Stimulated activated CD8-positive, alpha-beta memory T cell treated with anti-CD3 and anti-CD28 coated beads, Interleukin-15, amount 100 ng/mL, for 48 hours (primary cell): Measurements from ENCODE around the gene TMEM132D.
"Not testable (repeated sequence)": the region's sequence is repeated elsewhere in the genome, so short reads cannot be mapped to it uniquely, and the experiment has no call there.

Experiments
- DNase-seq, 2 donors: peaks; one replicate each; pipeline ENCODE4 v3.0.0-alpha.2; 2020; ENCODE audit warnings: low read depth in 2 of 2

Gene TMEM132D

DNA sequence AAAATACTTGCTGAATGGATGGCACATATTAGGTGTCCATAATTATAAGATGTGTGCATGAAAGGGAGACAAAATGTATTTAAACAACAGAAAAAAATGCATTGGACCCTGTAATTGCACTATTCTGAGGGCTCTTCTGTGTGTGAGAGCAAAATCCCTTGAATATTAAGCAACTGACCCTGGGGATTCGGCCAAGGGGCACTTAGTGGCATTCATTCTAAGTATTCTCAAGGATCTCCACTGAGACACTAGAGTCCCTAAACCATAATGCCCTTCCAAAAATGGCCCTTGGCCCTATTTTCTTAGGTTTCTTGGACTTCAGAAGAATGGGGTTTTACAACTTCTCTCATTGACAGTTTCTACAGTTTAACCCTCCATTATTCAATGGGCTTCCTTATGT is 662.0 kb downstream of the TMEM132D start:
- DNase-seq = no peak

DNA sequence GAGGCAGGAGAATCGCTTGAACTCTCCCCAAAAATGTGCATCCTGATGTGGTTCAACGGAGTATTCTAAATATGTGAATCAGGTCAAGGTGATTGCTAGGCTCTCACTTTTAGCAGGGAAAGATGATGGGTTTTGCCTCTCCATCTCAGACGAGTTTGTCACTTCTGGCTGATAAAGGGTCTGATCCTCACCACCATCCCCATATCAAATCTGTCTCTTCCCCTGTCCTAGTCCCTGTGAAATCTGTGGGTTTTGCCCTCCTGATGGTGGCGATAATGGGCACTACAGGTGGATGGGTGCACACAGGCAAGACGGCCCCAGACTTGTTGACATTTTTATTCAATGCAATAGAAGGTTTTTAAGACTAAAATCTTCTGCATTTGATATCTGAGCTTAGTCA is 665.9 kb downstream of the TMEM132D start:
- DNase-seq = no peak

DNA sequence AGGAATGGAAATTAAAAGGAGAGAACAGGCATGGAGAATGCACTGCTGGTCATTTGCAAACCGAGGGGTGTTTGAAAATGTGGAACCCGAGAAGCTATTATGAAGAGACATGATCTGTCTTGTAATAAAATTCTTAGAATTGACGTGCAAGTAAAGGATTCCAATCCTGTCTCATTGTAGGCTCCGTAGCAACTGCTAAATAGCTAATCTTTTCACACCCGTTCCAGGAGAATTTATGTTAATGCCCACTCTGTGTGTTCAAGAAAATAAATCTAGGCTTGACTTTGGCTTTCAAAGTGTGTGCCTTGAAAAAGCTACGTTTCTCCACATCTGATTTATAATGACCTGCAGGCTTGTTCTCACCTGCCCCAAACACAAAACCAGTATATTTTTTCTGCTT is 669.6 kb downstream of the TMEM132D start:
- DNase-seq = no peak

DNA sequence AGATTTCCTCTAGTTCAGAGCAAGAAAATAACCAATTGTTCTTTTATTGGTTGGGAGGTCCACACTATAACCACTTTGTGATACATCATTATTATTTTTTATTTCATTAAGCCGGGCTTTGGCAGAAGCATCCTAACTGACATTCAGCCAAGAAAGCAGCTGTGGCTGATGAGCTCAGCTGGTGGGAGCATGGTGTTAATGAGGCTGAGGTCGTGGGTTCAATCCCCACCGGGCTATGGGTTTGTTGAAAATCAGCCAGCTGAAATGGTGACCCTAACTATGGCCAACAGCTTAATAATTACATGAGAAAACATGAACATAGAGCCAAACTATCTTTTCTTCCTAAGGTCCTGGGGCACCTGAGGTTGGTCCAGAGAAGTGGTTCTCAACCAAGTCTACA is 672.3 kb downstream of the TMEM132D start:
- no peak for DNase-seq

DNA sequence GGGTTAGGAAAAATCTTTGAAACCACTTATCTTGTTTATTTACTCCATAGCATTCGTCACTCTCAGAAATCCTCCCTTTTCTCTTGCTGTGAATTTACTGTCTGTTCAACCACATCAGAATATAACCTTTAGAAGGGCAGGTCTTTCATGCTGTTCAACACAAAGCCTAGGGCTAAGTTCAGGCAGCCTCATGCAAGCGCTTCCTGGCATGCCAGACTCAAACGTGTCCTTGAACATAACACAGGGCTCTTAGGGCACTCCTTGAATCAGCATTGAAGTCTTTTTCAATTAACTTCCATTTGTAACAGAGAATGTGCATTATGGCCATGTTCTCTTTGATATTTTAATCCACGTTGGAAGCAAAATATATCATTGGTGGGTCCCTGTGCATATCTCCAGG is 672.8 kb downstream of the TMEM132D start:
- DNase-seq = no peak

DNA sequence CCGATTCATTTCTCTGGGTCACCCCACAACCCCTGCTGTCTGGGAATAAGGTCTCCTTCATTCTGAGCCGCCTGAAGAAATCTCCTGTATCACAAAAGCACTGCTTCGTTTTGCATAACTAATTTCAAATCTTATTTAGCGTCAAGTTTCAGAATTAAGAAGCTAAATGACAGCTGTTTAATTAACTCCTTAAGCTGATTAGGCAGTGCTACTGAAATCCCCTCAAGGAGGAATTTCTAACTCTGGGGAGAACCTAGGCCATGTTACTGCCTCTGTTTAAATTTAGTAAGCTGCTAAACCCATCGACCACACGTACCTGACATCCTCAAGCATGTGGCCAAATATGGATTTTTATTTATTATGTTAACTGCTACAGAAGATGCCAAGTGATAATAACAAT is 677.0 kb downstream of the TMEM132D start:
- DNase-seq = no peak

DNA sequence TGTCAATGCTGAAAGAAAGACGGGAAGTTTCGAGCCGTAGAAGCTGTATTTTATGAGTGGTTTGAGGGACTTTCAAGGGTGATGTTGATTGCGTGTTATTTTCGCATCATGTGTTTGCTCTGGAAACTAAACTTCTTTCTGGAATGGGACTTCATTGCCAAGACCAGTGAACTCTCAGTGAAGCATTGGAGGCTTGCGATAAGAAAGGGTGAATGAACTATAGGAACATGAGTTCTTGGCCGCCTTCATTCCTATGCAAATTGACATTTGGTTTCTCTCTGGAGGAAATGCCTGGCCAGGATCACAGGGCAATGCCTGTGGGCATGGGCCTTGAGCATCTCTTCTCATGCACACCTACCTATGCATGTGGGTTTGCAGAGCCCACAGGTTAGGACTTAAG is 677.8 kb downstream of the TMEM132D start:
- no peak for DNase-seq

DNA sequence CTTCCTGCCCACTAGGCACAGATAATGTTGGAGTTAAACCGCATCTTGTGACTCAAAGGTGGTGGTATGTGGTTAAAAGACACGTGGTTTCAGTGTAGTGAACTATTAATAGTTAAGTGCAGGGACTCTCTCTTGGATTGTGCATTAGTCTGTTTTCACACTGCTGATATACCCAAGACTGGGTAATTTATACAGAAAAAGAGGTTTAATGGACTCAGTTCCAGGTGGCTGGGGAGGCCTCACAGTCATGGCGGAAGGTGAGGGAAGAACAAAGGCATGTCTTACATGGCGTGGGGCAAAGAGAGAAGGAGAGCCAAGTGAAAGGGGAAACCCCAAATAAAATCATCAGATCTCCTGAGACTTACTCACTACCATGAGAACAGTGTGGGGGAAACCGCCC is 688.3 kb downstream of the TMEM132D start:
- DNase-seq = no peak

DNA sequence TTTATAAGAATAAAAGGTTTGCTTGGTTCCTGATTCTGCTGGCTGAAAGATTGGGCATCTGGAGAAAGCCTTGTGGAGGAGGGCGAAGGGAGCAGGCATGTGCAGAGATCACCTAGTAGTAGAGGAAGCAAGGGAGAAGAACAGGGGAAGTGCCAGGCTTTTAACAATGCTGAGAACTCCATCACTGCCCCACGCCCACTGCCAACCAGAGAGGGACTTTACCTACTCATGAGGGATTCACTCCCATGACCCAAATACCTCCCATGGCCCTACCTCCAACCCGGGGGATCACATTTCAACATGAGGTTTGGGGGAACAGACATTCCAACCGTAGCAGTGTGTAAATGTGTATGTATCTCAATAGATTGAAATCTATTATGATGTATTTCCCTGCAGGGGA is 690.3 kb downstream of the TMEM132D start:
- DNase-seq = no peak

DNA sequence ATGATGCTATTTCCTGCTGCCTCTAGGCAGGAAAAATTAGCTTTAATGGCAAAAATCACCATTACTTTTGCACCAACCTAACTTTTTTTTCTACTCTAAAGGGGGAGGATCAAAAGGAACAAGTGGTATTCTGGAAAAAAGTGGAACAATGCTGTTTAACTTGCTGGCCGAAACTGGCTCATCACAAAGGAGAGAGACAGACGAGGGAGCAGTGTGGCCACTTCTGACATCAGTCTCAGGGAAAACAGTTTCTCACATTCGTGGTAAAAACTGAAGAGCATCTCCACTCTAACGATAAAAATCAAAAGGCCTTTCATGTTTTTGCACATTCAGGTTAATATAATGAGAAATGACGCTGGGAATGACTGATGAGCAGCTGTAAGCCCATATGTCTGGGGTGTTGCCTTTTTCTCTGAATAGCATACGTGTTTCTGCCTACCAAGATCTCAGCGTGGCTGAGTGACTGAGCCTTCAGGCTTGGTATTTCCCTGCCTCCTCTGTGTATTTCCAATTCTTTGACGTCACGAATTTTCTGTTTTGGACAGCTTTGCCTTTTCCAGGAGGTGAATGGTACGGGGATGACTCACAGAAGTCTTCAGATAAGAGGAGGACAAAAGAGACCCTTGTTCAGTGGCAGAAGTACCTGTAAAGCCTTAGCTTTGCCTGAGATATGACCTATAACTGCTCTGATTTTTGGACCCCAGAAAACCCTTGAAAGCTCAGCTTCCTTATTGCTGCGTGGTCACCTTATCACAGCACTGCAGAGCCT is 691.8 kb downstream of the TMEM132D start:
- DNase-seq = no peak

DNA sequence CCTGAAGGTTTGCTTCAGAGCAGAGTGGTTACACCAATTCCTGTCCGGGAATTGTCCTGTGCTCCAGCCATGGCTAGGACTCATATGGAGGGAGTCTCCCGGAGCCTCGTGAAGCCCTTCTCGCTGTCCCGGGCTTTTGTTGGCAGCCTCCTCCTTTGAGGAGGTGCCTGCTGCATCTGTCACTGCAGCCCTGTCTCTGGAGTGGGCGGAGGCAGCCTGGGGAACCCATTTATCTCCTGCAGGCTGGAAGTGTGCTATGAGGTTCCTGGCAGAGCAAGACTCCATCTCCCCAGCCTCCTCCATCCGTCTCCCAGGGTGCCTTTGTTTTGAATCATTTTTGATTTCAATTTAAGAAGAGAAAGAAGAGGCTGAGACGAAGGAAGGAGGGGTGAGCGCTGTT is 695.3 kb downstream of the TMEM132D start:
- DNase-seq = no peak

DNA sequence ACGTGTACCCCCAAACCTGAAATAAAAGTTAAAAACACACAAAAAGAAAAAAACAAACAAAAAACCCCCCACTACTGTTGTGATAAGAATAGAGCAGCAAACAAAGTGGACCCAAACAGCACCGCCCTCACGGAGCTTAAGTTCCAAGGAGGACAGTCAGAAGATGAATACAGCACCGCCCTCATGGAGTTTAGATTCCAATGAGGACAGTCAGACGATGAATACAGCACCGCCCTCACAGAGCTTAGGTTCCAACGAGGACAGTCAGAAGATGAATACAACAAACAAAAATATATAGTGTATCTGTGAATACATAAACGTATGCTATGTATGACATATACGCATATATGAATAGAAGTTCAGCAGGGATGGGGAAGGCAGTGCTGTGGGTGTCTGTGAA is 696.7 kb downstream of the TMEM132D start:
- no peak for DNase-seq

DNA sequence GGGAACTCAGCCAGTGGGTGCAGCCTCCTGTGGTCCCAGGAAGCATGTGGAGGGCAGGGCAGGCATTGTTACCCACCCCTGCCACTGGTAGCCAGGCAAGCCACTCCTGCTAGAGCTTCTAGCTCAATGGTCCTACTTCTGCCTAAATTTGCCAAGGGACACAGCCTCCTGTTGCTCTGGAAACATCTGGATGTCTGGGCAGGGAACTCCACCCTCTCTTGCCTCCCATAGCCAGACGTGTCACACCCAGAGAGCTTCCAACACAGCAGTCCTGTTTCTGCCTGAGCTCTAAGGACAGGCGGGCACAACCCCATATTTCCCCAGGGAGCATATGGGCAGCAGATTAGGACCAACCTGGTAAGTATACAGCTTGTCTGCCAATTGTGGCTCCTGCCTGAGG is 700.4 kb downstream of the TMEM132D start:
- no peak for DNase-seq

DNA sequence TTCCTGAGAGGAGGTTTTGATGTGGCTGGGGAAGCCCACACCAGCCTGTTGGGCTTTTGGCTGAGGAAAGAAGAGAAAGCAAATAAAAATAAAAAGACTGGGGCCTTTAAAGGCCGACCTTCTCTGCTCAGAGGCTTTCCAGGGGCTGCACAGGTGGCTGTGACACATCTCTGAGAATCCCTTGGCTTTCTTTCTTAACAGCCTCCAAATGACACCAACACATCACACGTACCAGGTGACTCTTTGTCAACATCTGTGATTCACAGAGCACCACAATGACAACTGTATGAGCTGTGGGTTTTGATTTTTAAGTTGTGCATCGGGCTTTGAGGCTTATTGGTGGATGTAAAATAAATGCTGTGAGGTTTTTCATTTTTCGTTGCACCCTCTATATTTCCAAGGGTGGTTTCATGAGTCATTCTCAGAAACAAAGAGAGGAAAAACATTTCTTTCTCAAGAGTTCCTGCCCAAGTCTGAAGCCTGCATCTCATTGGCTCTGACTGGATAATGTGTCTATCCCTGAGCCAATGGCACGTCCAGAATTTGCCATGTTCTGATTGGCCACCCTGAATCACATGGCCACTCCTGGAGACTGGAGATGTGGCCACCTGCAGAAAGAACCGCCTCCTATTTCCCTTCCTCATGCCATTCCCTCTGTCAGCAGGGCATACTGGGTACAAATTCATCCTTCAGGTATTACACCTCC is 701.6 kb downstream of the TMEM132D start:
- DNase-seq = no peak

DNA sequence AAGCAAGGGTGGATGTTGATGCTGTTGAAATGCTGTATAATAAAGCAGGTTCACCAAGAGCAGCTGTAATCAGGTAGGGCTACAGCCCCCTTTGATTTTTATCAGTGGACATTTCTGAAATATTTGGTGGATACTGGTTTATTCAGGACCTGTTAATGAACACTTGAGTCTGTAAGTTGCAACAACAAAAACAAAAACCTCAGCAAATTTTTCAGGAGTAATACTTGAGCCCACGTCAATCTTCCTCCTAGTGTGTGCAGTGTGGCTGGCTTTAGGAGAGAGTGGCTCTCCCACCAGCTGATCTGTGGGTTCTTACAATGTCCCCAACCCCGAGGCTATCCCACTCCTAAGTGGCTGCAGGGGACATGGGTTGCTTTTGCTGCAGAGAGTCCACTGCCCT is 702.8 kb downstream of the TMEM132D start:
- no peak for DNase-seq

DNA sequence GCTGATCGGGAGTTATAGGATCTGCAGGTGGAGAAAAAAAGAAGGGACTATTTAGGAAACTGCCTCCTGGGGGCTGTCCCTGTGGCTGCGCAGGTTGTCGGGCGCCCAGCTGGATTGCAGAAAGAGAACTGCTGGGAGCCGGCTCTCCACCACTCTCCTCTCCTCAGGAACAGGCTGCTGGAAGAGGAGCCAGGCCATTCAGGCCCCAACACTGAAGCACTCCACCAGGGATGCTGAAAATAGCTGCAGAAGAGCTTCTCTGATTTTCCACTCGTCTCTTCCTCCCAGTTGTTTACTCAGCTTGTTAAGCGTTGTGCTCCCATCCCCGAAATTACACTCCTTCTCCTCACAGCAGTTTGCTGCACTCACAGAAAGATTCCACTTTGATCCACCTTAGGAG is 703.2 kb downstream of the TMEM132D start:
- no peak for DNase-seq

DNA sequence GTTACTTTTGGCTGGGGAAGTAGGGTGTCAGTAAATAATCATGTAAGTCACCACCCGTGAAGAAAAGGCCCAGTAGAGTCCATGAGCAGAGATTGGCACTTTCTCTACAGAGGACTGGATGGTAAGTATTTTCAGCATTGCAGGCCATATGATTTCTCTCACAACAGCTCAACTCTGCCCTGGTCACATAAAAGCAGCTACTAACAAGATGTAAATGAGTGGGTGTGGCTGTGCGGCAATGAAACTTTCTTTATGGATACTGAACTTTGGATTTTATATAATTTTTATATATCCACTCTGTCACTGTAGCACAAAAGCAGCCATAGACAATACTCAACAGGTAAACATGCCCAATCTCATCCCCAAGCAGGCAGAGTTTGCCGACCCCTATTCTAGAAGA is 706.9 kb downstream of the TMEM132D start:
- no peak for DNase-seq

DNA sequence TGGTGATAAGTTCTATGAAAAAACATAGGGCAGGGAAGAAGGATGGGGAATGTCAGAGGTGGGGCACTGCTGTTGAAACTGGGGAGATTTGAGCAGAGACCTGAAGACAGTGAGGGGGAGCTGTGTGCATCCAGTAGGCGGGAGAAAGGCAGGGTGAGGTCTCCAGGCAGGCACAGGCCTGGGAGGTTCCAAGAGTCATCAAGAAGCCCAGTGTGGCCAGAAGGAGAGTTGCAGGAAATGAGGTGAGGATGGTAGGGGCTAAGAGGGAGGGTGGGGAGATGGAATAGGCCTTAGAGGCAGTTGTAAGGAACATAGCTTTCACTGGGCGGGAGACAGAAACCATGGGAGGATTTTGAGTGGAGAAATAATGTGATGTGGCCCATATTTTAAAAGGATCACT is 708.7 kb downstream of the TMEM132D start:
- DNase-seq = no peak

DNA sequence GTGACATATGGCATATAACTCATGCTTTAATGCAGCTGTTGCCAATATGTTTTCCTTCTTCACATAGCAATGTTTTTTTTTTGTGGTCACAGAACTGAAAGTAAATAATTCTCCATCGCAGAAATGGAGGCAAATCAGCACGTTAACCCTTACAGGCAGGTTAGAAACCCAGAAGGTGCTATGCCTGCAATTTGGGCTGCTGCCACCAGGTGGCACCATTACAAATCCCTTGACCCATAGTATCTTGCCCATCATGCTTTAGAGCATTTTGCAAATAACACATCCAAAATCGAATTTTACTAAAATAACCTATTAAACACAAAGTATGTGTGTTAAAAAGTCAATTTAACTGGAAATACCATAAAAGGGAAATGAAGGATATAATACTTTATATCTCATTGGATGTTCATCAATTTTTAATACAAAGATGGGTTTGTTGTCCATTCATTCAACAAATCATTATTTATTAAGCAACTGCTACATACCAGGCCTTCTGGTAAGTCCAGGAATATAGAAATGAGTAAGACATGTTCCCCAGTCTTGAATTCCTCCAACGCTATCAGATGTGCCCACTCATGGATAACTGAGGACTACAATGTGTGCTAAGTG is 710.5 kb downstream of the TMEM132D start:
- DNase-seq = no peak

DNA sequence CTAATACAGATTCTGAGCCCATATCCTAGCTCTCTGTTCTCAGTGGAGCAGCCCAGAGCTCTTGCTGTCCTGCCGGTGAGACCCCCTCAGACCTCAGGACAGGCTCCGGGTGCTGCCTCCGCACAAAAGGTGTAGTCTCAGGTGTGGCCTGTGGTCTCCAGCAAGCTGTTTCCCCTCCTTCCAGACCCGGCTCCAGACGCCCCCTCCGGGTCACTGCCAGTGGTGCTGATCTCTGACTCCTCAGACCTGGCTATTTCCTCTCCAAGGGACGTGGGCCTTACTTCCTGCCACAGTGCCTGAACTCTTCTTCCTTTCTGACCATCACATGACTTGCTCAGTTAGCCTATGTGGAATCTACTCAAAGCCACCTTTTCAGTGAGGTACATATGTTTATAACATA is 713.0 kb downstream of the TMEM132D start:
- no peak for DNase-seq

DNA sequence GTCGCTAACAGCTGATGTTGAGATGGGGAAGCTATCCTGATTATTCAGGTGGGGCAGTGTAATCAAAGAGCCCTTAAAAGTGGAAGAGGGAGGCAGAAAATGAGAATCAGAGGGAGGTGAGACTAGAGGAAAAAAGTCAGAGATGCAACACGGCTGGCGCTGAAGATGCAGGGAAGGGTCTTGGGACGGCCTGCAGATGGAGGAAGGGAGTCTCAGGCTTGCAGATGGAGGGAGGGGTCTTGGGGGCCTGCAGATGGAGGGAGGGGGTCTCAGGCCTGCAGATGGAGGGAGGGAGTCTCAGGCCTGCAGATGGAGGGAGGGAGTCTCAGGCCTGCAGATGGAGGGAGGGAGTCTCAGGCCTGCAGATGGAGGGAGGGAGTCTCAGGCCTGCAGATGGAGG is 713.9 kb downstream of the TMEM132D start:
- not testable (repeated sequence) for DNase-seq

DNA sequence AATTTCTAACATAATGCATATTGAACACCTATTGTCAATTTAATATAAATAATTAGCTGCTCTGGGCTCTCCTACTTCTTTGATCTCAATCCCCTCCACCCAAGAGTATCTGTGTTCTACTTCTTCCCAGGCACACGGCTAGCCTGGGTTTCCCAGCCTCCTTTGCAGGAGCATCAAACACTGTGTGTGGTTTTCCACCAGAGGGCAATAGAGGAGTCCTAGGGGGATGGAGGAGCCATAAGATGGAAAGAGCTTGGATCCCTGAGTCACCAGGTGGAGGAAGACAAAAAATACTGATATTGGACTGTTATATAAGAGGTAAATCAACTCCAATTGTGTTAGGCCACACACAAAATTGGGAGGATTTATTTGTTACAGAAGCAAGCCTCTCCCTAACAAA is 716.9 kb downstream of the TMEM132D start:
- DNase-seq = no peak

DNA sequence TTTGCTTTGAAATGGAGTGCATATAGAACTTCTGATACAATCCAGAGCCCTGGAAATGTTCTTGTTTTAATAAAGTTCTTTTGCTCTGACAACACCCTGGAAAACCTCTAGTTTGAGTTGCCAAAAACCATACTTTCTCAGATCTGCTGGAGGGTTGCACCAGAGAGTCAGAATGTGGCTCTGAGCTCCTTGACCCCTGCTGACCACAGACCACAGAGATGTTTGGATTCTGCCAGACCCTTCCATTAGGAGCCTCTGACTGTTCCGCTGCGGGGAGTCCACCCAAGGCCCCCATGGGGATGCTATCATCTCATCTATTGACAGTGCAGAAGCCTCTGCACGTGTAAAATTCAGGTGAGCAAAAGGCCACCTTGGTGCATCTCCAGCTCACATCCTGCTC is 718.0 kb downstream of the TMEM132D start:
- no peak for DNase-seq
